Inflammatory macrophage treated with lipopolysaccharide for 4 hours (primary cell): ENCODE results near the gene ACCS.

Experiments used
- DNase-seq: peaks from one replicate; pipeline ENCODE4 v3.0.0-alpha.2; 2020

The ACCS gene, protein sequence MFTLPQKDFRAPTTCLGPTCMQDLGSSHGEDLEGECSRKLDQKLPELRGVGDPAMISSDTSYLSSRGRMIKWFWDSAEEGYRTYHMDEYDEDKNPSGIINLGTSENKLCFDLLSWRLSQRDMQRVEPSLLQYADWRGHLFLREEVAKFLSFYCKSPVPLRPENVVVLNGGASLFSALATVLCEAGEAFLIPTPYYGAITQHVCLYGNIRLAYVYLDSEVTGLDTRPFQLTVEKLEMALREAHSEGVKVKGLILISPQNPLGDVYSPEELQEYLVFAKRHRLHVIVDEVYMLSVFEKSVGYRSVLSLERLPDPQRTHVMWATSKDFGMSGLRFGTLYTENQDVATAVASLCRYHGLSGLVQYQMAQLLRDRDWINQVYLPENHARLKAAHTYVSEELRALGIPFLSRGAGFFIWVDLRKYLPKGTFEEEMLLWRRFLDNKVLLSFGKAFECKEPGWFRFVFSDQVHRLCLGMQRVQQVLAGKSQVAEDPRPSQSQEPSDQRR

DNA sequence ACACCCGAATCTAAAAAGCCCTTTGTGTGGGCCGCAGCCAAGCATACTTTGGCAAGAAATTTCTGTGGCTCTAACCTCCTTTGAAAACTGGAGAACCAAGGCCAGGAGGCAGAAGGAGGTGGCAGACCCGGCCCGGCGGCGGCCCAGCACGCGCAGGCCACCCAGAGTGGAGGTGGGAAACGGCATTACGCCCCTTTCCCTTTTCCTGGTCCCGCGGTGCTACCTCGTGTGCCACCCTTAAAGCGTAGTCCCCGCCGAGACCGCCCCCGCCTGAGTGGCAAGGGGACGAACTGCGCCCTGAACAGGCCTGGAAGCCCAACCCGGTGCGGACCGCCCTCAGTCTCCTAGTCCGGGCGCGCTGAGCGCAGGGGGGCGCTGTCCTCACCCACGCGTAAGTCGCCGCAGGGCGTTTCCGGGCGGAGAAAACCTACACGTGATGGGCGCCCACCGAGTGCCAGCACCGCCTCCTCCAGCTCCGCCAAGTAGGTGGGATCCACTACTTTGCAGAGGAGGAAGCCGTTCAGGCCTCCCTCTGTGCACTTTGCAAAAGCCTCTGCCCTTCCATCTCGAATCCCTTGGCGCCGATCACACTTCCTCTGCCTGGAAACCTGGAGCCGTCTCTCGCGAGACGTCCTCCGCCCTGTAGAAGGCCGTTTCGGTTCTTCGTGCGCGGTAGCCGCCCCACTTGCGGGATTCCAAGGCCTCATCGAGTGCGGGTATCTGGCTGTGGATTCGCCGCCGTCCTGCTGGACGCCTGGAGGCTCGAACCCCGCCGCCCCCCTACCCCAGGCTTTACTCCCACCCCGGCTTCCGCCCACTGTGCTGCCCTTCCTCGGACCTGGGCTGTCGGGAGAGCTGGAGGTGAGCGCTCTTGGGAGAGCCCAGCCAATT, at the start of gene ACCS:
ACCS (plus strand) TSS at position 430 of the 891 bp plus-strand sequence. CDS start 1,358 bp downstream, outside the sequence.
- DNase-seq, result peak; percentile 89

GRCh38 chr11:44016546-44017442, 49.3 kb upstream of the ACCS start:
- DNase-seq, result no peak

DNA sequence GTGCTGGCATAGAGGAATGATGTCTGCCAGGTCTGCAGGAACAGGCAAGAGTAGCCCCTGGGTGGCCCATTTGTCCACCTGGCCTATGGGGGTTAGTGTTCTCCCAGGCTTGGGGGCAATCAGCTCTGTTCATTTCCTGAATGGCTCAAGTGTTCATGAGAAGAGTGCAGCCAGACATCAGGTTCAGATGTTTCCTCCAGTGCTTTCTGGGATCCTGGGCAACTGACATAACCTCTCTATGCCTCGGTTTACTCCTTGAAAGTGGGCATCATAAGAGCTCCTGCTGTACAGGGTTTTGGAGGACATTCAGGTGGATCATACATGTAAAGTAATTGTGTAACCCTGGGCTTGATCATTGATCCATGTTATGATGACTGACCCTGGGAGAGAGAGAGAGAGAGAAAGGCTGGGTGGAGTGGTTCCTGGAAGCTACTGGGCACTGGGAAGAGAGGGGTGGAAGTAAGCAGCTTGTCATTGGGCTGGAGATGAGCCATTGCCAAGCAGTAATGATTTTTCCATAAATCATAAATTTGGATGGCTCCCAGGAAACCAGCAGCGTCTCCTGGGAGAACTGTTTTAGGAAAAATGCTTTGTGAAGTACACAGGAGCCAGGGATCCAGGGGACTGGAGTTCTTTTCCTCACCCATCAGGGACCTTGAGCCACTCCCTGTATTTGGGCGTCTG, 48.5 kb upstream of the ACCS start:
- no peak for DNase-seq

DNA sequence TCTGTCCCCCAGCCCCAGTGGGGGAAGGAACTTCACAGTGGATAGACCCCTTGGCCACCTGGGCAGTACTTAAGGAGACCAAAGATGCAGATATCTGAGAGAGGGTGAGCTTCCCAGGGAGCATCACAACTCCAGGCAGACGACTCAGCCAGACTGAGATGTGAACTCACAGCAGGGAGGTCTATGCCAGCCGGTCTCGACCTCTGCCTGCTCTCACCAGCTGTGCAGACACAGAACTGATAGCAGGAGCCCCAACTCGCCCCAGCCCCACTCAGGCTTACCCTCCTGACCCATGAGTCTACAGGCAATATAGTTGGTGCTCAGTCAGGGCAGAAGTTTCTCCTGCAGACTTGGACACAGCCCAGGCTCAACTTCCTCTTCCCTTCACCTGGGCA, 47.9 kb upstream of the ACCS start:
- DNase-seq, result no peak

DNA sequence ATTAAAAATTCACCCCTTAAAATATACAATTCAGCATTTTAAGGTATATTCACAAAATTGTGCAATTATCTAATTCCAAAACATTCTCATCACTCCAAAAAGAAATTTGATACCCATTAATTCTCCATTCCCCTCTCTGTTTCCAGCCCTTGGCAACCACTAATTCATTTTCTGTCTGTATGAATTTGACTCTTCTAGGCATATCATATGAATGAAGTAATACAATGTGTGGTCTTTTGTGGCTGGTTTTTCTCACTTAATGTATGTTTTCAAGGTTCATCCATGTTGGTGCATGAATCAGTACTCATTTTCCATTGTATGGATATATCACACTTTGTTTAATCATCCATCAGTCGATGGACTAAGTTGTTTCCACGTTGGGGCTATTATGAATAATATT, 47.2 kb upstream of the ACCS start:
- DNase-seq, result no peak

DNA sequence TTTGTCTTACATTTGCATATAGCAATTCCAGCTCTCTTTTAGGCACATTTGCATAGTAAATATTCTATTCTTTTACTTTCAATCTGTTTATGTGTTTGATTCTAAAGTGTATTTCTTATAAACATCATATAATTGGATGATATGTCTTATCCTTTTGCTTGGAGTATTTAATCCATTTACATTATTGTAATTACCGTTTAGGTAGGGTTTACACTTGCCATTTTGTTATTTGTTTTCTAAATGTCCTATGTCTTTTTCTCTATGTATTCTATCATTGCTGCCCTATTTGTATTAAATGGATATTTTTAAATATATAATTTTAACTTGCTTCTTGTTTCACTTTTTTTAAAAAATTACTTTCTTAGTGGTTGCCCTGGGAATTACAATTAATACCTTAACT, 41.1 kb upstream of the ACCS start:
- DNase-seq, result no peak

DNA sequence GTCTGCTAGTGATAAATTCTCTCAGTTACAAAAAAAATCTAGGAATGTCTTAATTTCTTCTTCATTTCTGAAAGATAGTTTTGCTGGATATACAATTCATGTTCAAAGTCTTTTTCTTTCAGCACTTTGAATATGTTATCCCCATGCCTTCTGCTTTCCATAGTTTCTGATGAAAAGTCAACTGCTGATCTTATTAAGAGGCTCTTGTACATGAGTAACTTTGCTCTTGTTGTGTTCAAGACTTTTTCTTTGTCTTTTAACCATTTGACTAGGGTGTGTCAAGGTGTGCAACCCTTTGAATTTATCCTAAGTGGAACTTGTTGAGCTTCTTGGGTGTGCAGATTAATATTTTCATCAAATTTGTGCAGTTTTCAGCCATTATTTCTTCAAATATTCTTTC, 40.3 kb upstream of the ACCS start:
- DNase-seq, result no peak

DNA sequence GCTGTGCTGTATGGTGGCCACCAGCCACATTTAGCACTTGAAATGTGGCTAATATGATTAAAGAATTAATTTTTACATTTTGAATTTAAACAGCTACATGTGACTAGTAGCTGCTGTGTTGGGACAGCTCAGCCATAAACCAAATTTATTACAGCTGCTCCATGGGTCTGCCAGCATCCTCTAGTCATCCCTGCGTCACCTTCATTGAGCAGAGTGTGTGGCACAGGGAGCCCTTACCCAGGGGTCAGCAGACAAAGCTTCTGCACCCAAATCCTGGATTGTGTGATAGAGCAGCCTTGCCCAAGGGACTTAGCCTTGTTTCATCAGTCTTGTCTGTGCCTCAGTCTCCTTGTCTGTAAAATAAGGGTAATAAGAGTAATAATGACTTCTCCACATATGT, 37.7 kb upstream of the ACCS start:
- DNase-seq, result no peak

- no peak for DNase-seq
Observed at GRCh38 chr11:44028816-44029506, 37.1 kb upstream of the ACCS start.

DNA sequence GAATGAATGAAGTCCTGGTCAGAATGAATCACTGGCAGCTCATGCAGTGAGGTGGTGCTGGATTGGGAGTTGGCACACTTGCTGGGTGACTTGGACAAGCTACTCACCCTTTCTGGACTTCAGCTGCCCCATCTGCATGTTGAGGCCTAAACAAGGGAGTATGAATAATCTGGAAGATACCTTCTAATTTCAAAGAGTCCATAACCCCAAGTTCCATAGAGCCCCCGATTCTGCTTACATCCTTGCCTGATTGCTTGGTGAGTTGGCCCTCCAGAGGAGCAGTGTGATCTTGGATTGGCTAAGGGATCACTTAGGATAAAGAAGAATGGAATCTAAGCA, 36.6 kb upstream of the ACCS start:
- DNase-seq, result no peak

DNA sequence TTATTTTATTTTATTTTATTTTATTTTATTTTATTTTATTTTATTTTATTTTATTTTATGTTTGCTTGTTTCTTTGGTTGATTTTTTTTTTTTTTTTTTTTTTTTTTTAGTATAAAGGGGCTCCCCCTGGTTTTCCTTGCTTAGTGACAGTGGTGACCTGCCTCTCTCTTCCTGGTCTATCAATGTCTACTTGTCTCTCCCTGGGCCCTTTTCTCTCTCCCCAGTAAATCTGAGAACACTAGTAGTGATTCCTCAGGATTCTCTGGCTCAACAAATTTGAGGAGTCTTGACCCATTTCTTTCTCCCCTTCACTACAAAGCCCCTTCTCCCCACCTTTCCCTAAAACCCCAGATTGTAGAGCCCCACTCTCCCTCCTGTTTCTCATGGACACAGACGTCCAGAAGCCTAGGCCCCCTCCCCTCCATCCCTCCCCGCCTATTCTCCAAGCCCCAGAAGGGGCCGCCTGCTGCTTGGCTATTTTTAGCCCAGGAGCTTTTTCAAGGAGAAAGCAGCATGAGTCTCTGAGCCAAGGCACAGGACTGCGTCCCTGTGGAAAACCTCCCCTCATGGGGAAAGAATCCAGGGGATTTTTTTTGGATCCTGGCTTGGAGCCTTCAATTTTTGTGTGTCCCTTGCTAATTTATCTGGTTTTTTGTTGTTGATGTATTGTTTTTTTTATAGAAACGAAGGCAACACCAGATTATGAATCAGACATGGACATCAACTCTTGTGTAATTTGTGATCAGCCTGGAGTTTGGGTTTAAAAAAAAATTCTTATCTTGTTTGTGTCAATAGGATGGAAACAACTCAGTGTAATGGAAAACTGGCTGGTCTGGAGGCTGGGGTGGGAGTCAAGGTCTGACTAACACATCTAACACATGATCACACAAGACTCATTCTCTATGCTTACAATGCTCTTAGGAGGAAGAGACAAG, 35.8 kb upstream of the ACCS start:
- DNase-seq, result peak; percentile 40

GRCh38 chr11:44030996-44031395, 35.1 kb upstream of the ACCS start:
- DNase-seq, result no peak

DNA sequence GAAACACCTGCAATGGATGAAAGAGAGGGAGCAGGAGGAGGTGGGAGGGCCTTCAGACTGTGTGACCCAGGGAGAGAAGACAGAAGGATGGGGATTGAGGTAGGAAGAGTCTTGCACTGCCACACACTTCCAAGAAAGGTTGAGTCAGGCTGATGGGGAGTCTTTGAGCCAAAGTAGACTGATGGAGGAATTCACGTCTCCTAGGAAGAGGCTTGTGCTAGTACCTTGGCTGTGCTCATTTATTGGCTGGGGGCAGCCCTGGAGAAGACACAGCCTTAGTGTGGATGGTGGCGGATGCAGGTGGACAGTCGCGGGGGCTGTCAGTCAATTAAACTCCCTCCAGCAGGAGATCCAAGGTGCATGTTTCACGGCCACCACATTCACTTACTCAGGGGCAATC, 34.5 kb upstream of the ACCS start:
- DNase-seq, result no peak

GRCh38 chr11:44032299-44033085, 33.6 kb upstream of the ACCS start:
- DNase-seq, result no peak

- no peak for DNase-seq
Observed at GRCh38 chr11:44033411-44033850, 32.6 kb upstream of the ACCS start.

DNA sequence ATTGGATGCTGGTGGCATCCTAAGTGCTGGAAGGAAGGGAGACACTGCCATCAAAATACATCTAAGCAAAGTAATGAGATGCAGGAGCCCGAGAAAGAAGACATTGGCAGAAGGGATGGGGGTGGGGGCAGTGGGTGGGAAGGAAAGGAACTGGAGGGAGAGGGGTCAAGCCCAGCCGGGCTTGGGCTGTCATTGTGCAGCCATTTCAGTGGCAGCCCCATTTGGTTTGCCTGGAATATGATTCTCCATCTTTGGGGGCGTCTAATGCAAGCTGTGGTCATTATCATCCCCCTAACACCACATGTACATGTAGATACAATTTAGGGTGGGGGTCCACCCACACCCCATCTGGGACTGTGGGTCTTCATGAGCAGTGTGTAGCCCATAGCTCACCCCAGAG, 32.2 kb upstream of the ACCS start:
- DNase-seq, result no peak

GRCh38 chr11:44034639-44035038, 31.4 kb upstream of the ACCS start:
- no peak for DNase-seq

- DNase-seq, result peak; percentile 45
Observed at GRCh38 chr11:44036811-44037657, 29.0 kb upstream of the ACCS start.

DNA sequence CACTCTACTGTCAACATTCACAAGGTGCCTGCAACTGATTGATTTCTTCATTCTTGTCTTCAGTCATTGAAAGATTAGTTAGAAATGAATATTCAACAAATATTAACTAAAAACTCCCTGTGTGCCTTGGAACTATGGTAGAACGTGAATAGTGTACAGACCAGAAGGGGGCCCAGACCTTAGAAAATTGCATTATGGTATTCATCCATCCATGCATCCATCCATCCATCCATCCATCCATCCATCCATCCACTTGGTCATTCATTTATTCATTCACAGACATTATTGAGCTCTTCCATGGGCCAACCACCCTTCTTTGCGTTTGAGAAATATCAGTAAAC, 28.4 kb upstream of the ACCS start:
- no peak for DNase-seq
